Measurements from ENCODE around the gene POMP.

- TF ChIP-seq POLR2A (IDR thresholded peaks at IDR 0.05) (no peak), POLR2AphosphoS5 (IDR thresholded peaks at IDR 0.05) (no peak), CTCF (IDR thresholded peaks at IDR 0.05) (no peak)
These were observed 25.3 kb downstream of the POMP start for GRCh38 chr13:28684257-28684656.
